Measurements from ENCODE around the gene ANKRD35. TPM values are rescaled to one million over a fixed set of nuclear protein-coding genes. Genes with fewer than 3 reads are reported as not detected.

Gene ANKRD35
- polyA plus RNA-seq, 1 donor (not counting 4 experiments of a cell fraction or from before 2014, with no cell fraction given), result 0.46 TPM

GRCh38 chr1:145886816-145887215, 1.1 kb upstream of the ANKRD35 start:
- no peaks in the 10 kb centered on the region for H4K20me1 ChIP-seq (ENCODE audit: control insufficient read depth, extremely low read depth, insufficient read depth, low read length)
- H3K9me1 ChIP-seq (ENCODE audit: control insufficient read depth, extremely low read depth, insufficient read depth, low read length), result no peaks in the 10 kb centered on the region
- dilution Hi-C loops (cut with MboI; ENCODE audit: extremely low pct_ligation_motif_present, low sequenced_read_pairs), result no loop called here
- H3K4me1 ChIP-seq (ENCODE audit: control insufficient read depth, extremely low read depth, insufficient read depth, low read length), result peaks cover 20% of the 10 kb centered on the region
- H3K27ac ChIP-seq (ENCODE audit: control insufficient read depth, insufficient read depth, low read length), result no peak overlapping the region
- no peak for FAIRE-seq
- H3K4me3 ChIP-seq (ENCODE audit: control insufficient read depth in 2 of 3, extremely low read depth in 1 of 3, insufficient read depth in 2 of 3, low read depth in 1 of 3, low read length in 3 of 3), result no peak overlapping the region
- DNase-seq (ENCODE audit: low read depth, low spot score), result no peak
- H2AFZ ChIP-seq (ENCODE audit: control insufficient read depth, low read length), result no peak overlapping the region
- no peaks in the 10 kb centered on the region for H3K9me3 ChIP-seq (ENCODE audit: control insufficient read depth, low read depth, low read length)
- H3K36me3 ChIP-seq (ENCODE audit: control insufficient read depth in 2 of 2, extremely low read depth in 1 of 2, insufficient read depth in 2 of 2, low read length in 2 of 2), result no peaks in the 10 kb centered on the region
- H3K9ac ChIP-seq (ENCODE audit: control insufficient read depth, extremely low read depth, insufficient read depth, low read length), result no peak overlapping the region
- TF ChIP-seq EZH2 (IDR thresholded peaks at IDR 0.05; ENCODE audit: low read length) (no peak), CTCF (optimal IDR thresholded peaks at IDR 0.05 in 1 of 3, IDR thresholded peaks at IDR 0.05 in 1 of 3, conservative IDR thresholded peaks at IDR 0.05 in 1 of 3; ENCODE audit: extremely low read depth in 1 of 3, insufficient read depth in 2 of 3, low read length in 3 of 3) (no peak)
- no peak overlapping the region for H3K4me2 ChIP-seq (ENCODE audit: control insufficient read depth, extremely low read depth, insufficient read depth, low read depth, low read length)
- H3K79me2 ChIP-seq (ENCODE audit: control insufficient read depth, insufficient read depth, low read length), result no peaks in the 10 kb centered on the region
- H3K27me3 ChIP-seq (ENCODE audit: control insufficient read depth, extremely low read depth, insufficient read depth, low read length), result no peaks in the 10 kb centered on the region

GRCh38 chr1:145886390-145886789, 724 bp upstream of the ANKRD35 start:
- FAIRE-seq (no peak), DNase-seq (ENCODE audit: low read depth, low spot score) (no peak)
- Histone ChIP-seq H3K9ac (ENCODE audit: control insufficient read depth, extremely low read depth, insufficient read depth, low read length) (no peak overlapping the region), H3K79me2 (ENCODE audit: control insufficient read depth, insufficient read depth, low read length) (no peaks in the 10 kb centered on the region), H3K9me1 (ENCODE audit: control insufficient read depth, extremely low read depth, insufficient read depth, low read length) (no peaks in the 10 kb centered on the region), H3K9me3 (ENCODE audit: control insufficient read depth, low read depth, low read length) (no peaks in the 10 kb centered on the region), H3K4me1 (ENCODE audit: control insufficient read depth, extremely low read depth, insufficient read depth, low read length) (peaks cover 16% of the 10 kb centered on the region), H3K27me3 (ENCODE audit: control insufficient read depth, extremely low read depth, insufficient read depth, low read length) (no peaks in the 10 kb centered on the region), H3K4me2 (ENCODE audit: control insufficient read depth, extremely low read depth, insufficient read depth, low read depth, low read length) (peak overlapping the region; percentile 54), H4K20me1 (ENCODE audit: control insufficient read depth, extremely low read depth, insufficient read depth, low read length) (no peaks in the 10 kb centered on the region), H2AFZ (ENCODE audit: control insufficient read depth, low read length) (peak overlapping the region; percentile 95), H3K36me3 (ENCODE audit: control insufficient read depth in 2 of 2, extremely low read depth in 1 of 2, insufficient read depth in 2 of 2, low read length in 2 of 2) (no peaks in the 10 kb centered on the region), H3K27ac (ENCODE audit: control insufficient read depth, insufficient read depth, low read length) (no peak overlapping the region), H3K4me3 (ENCODE audit: control insufficient read depth in 2 of 3, extremely low read depth in 1 of 3, insufficient read depth in 2 of 3, low read depth in 1 of 3, low read length in 3 of 3) (peak overlapping the region; percentile 19 to 76 (median 50))
- no peak for TF ChIP-seq CTCF (optimal IDR thresholded peaks at IDR 0.05 in 1 of 3, IDR thresholded peaks at IDR 0.05 in 1 of 3, conservative IDR thresholded peaks at IDR 0.05 in 1 of 3; ENCODE audit: extremely low read depth in 1 of 3, insufficient read depth in 2 of 3, low read length in 3 of 3)
- TF ChIP-seq EZH2 (IDR thresholded peaks at IDR 0.05; ENCODE audit: low read length), result no peak
- dilution Hi-C loops (cut with MboI; ENCODE audit: extremely low pct_ligation_motif_present, low sequenced_read_pairs), result no loop called here

Data from keratinocyte (primary cell).